ENCODE data around the gene MRPS27. TPM values are rescaled to one million over a fixed set of nuclear protein-coding genes. Genes with fewer than 3 reads are reported as not detected.

Gene MRPS27
- polyA plus RNA-seq, 1 donor = 52.7 TPM

DNA sequence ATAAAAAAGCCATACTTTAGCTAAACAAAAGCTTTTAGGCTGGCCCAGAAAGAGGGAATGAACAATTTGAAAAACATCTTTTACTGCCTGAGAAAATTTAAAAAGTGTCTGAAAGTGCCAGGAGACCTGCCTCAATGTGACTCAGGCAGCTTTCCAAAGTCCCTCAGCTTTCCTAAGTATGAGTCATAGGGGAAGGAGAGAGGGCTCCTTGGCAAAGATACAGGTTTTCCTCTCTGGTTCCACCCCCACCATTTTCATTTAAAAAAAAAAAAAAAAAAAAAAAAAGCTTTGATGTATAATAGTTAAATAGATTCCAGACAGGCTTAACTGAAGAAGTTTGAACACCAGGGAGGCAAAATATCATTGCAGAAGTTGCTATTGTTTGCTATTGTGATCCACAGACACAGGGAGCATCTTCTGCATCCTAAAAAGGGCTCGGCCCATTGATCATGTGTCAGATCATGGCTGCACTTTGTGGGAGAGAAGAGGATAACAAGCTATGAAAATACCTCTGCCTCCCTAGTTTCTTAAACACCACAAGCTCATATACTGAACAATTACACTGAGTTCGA is 71.5 kb downstream of the MRPS27 start:
- Histone ChIP-seq H3K4me3 (ENCODE audit: low read length) (no peak overlapping the region), H3K36me3 (ENCODE audit: control insufficient read depth, insufficient read depth, low read length) (no peaks in the 10 kb centered on the region), H3K27ac (ENCODE audit: low read length) (no peak overlapping the region), H3K4me1 (ENCODE audit: control insufficient read depth, insufficient read depth, low read length) (no peaks in the 10 kb centered on the region), H3K9me3 (ENCODE audit: control insufficient read depth, low read depth, low read length) (no peaks in the 10 kb centered on the region), H3K27me3 (ENCODE audit: control insufficient read depth, insufficient read depth, low read length) (no peaks in the 10 kb centered on the region)
- DNase-seq = peak in 1 of 2 donors; percentile 14
- no CpG with 5 or more reads among the region's 2 CpGs for WGBS (ENCODE audit: insufficient coverage, low lambda C conversion rate)

GRCh38 chr5:72246954-72247442 is 73.0 kb downstream of the MRPS27 start:
- H3K27ac ChIP-seq (ENCODE audit: low read length) = no peak overlapping the region
- DNase-seq = no peak
- no peaks in the 10 kb centered on the region for H3K27me3 ChIP-seq (ENCODE audit: control insufficient read depth, insufficient read depth, low read length)
- H3K9me3 ChIP-seq (ENCODE audit: control insufficient read depth, low read depth, low read length) = no peaks in the 10 kb centered on the region
- H3K4me3 ChIP-seq (ENCODE audit: low read length) = no peak overlapping the region
- WGBS (ENCODE audit: insufficient coverage, low lambda C conversion rate) = 57% methylated on average over 1 of the region's 4 CpGs
- H3K4me1 ChIP-seq (ENCODE audit: control insufficient read depth, insufficient read depth, low read length) = no peaks in the 10 kb centered on the region
- no peaks in the 10 kb centered on the region for H3K36me3 ChIP-seq (ENCODE audit: control insufficient read depth, insufficient read depth, low read length)

- Histone ChIP-seq H3K27me3 (ENCODE audit: control insufficient read depth, insufficient read depth, low read length) (no peaks in the 10 kb centered on the region), H3K4me1 (ENCODE audit: control insufficient read depth, insufficient read depth, low read length) (no peaks in the 10 kb centered on the region), H3K9me3 (ENCODE audit: control insufficient read depth, low read depth, low read length) (no peaks in the 10 kb centered on the region), H3K36me3 (ENCODE audit: control insufficient read depth, insufficient read depth, low read length) (no peaks in the 10 kb centered on the region), H3K4me3 (ENCODE audit: low read length) (no peak overlapping the region), H3K27ac (ENCODE audit: low read length) (no peak overlapping the region)
- WGBS (ENCODE audit: insufficient coverage, low lambda C conversion rate) = no CpG with 5 or more reads among the region's 3 CpGs
- DNase-seq = no peak
These were observed 74.0 kb downstream of the MRPS27 start for GRCh38 chr5:72245951-72246532.

GRCh38 chr5:72245546-72245945 is 74.5 kb downstream of the MRPS27 start:
- no peak for DNase-seq
- Histone ChIP-seq H3K9me3 (ENCODE audit: control insufficient read depth, low read depth, low read length) (no peaks in the 10 kb centered on the region), H3K4me3 (ENCODE audit: low read length) (no peak overlapping the region), H3K27ac (ENCODE audit: low read length) (no peak overlapping the region), H3K36me3 (ENCODE audit: control insufficient read depth, insufficient read depth, low read length) (no peaks in the 10 kb centered on the region), H3K4me1 (ENCODE audit: control insufficient read depth, insufficient read depth, low read length) (no peaks in the 10 kb centered on the region), H3K27me3 (ENCODE audit: control insufficient read depth, insufficient read depth, low read length) (no peaks in the 10 kb centered on the region)
- WGBS (ENCODE audit: insufficient coverage, low lambda C conversion rate) = 80% methylated on average over 1 of the region's 1 CpG

DNA sequence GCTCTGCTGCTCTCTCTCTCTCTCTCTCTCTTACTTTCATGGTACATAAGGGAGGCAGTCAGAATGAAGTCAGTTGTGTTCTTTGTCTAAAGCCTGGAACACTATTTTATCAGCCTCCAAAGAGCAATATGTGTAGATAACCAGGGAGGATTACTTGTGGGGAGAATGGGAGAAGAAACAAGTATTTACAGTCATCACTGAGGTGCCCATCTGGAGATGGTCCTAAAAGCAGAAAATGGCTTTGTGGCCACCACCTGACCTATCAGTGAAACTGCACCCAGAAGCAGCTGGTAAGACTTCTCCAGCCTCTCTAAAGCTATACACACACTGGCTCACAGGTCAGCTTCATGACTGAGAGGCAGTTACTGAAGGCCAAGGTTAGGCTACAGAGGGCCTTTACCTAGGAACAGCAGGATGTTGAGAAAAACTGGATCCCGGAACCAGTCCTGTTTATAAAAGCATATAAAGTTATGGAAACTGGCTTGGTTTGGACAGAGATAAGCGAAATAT is 75.1 kb downstream of the MRPS27 start:
- no peak overlapping the region for H3K27ac ChIP-seq (ENCODE audit: low read length)
- H3K27me3 ChIP-seq (ENCODE audit: control insufficient read depth, insufficient read depth, low read length) = no peaks in the 10 kb centered on the region
- DNase-seq = no peak
- no peaks in the 10 kb centered on the region for H3K36me3 ChIP-seq (ENCODE audit: control insufficient read depth, insufficient read depth, low read length)
- 100% methylated on average over 1 of the region's 2 CpGs for WGBS (ENCODE audit: insufficient coverage, low lambda C conversion rate)
- no peak overlapping the region for H3K4me3 ChIP-seq (ENCODE audit: low read length)
- no peaks in the 10 kb centered on the region for H3K4me1 ChIP-seq (ENCODE audit: control insufficient read depth, insufficient read depth, low read length)
- H3K9me3 ChIP-seq (ENCODE audit: control insufficient read depth, low read depth, low read length) = no peaks in the 10 kb centered on the region

DNA sequence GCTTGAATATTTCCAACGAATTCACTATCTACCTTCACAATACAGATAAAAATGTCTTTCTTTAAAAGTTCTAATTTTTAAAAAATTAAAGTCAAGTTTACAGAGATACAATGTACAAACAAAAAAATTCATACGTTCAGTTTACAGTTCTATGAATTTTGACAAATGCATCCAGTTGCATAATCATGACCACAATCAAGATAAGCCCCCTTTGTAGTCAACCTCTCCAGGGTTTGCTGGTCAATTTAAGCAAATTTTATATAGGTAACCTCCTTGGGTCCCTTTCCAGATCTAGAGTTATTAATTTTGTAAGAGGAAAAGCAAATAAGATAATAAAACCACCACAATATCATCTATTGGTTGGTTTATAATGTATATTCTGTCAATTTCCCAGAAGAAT is 76.3 kb downstream of the MRPS27 start:
- Histone ChIP-seq H3K4me1 (ENCODE audit: control insufficient read depth, insufficient read depth, low read length) (no peaks in the 10 kb centered on the region), H3K36me3 (ENCODE audit: control insufficient read depth, insufficient read depth, low read length) (no peaks in the 10 kb centered on the region), H3K4me3 (ENCODE audit: low read length) (no peak overlapping the region), H3K9me3 (ENCODE audit: control insufficient read depth, low read depth, low read length) (no peaks in the 10 kb centered on the region), H3K27me3 (ENCODE audit: control insufficient read depth, insufficient read depth, low read length) (no peaks in the 10 kb centered on the region), H3K27ac (ENCODE audit: low read length) (no peak overlapping the region)
- DNase-seq = no peak
- 89% methylated on average over 1 of the region's 2 CpGs for WGBS (ENCODE audit: insufficient coverage, low lambda C conversion rate)

DNA sequence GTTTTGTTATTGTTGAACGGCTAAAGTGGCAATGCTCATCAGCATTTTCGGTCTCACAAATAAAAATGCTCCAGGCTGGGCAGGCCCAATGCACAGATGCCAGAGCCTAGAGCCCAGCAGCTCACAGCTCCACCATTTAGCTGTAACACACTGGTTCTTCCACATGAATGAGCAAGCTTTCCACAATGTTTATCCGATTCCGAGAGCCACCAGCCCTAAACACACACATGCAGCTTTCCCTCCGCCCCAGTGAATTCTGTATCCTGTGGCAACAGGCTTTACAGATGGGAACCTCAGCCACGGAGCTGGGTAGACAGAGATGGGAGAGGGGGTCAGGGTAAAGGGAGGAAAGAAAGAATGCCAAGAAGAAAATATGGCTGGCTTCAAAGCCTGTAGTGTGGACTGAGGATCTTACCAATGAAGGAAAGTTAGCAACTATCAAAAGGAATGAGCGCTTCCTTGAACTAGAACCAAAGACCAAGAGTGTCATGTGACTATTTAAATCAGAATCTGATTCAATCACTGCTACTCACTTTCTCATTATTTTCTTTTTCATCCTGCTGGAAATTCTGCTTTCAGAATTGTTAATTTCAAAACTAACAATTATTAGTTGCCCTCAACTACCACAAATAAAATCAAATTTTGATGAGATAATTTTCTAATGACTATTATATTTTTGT is 77.1 kb downstream of the MRPS27 start:
- Histone ChIP-seq H3K4me3 (ENCODE audit: low read length) (no peak overlapping the region), H3K27ac (ENCODE audit: low read length) (no peak overlapping the region), H3K4me1 (ENCODE audit: control insufficient read depth, insufficient read depth, low read length) (no peaks in the 10 kb centered on the region), H3K27me3 (ENCODE audit: control insufficient read depth, insufficient read depth, low read length) (no peaks in the 10 kb centered on the region), H3K36me3 (ENCODE audit: control insufficient read depth, insufficient read depth, low read length) (no peaks in the 10 kb centered on the region), H3K9me3 (ENCODE audit: control insufficient read depth, low read depth, low read length) (no peaks in the 10 kb centered on the region)
- 83% methylated on average over 2 of the region's 7 CpGs for WGBS (ENCODE audit: insufficient coverage, low lambda C conversion rate)
- DNase-seq = no peak

DNA sequence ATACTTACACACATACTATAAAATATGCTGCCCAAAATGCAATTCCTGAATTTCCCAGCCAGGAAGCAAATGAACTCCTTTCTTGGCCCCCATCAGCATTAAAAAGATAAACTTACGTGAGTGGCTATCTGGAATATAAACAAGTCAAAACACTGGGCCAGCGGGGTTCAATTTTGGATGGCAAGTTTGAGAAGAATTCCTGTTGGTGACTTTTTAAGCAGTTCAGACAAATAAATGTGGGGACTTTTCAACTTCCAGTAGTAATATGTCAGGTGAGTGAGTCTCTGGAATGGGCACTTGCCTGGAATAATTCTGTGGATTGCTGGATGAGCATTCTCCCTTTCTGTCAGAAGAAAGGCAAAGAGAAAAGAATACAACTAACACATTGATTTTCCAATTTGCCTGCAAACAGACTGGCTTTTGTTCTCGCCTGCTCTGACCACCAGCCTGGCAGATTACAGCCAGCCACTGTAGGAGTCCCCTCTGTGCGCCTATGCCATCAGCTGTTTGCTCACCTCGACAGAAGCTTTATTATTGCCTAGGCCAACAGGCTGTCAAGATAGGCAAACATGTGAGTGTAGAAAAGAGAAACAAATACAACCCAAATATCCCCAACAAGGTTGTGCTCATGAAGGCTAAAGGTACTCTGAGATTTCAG is 78.6 kb downstream of the MRPS27 start:
- no CpG with 5 or more reads among the region's 5 CpGs for WGBS (ENCODE audit: insufficient coverage, low lambda C conversion rate)
- H3K4me3 ChIP-seq (ENCODE audit: low read length) = no peak overlapping the region
- H3K36me3 ChIP-seq (ENCODE audit: control insufficient read depth, insufficient read depth, low read length) = peaks cover 12% of the 10 kb centered on the region
- H3K4me1 ChIP-seq (ENCODE audit: control insufficient read depth, insufficient read depth, low read length) = no peaks in the 10 kb centered on the region
- H3K27me3 ChIP-seq (ENCODE audit: control insufficient read depth, insufficient read depth, low read length) = no peaks in the 10 kb centered on the region
- no peak for DNase-seq
- no peaks in the 10 kb centered on the region for H3K9me3 ChIP-seq (ENCODE audit: control insufficient read depth, low read depth, low read length)
- H3K27ac ChIP-seq (ENCODE audit: low read length) = no peak overlapping the region

DNA sequence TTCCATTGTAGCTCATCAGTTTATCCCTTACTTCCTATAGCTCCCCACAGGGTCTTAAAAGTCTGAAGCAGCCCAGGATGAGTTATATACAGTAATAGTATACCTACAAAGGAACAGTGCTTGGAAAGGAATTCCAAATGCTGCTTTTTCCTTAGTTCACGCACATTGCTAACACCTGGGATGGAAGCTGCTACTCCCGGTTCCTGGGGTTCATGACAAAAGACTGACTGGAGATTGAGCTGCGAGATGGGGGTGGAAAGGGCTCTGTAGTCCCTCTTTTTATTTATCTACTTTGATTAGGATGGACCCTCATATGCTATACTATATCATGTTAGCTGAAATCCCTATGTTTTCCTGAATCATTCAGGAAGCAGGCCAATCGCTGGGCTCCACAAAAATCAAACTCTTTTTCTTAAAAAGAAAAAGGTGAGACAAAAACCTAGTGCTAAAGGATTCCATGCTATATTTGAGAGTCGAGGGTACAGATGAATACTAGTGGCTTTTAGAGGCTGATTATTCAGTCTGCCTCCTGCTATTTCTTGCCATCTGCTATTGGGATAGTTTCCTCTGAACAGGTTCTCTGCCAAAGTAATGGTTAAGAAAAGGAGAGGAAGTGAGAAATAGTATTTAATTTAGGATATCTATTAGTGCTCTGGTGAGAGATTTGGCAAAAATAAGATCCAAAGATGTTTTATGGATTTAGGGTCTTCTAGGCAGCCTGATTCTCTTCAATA is 81.2 kb downstream of the MRPS27 start:
- Histone ChIP-seq H3K36me3 (ENCODE audit: control insufficient read depth, insufficient read depth, low read length) (peaks cover 14% of the 10 kb centered on the region), H3K27ac (ENCODE audit: low read length) (no peak overlapping the region), H3K4me1 (ENCODE audit: control insufficient read depth, insufficient read depth, low read length) (no peaks in the 10 kb centered on the region), H3K27me3 (ENCODE audit: control insufficient read depth, insufficient read depth, low read length) (no peaks in the 10 kb centered on the region), H3K4me3 (ENCODE audit: low read length) (no peak overlapping the region), H3K9me3 (ENCODE audit: control insufficient read depth, low read depth, low read length) (no peaks in the 10 kb centered on the region)
- WGBS (ENCODE audit: insufficient coverage, low lambda C conversion rate) = no CpG with 5 or more reads among the region's 5 CpGs
- no peak for DNase-seq

DNA sequence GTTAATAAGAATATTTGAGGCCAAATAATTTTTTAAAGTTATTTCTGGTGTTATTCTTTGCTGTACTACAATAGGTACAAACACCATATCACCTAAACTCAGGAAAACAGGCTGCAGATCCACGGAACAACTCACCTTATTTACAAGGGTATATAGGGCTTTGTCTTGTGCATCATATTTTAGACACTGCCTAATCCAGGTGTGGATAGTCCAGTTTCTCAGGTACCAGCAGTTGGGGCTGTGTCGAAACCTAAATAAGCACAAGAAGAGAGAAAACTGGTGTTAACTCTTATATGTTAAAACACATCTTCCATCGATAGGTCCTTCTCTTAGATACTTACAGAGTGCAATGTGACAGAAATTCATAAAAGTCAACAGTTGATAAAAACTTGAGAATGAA is 82.2 kb downstream of the MRPS27 start:
- H3K27me3 ChIP-seq (ENCODE audit: control insufficient read depth, insufficient read depth, low read length) = no peaks in the 10 kb centered on the region
- H3K4me1 ChIP-seq (ENCODE audit: control insufficient read depth, insufficient read depth, low read length) = no peaks in the 10 kb centered on the region
- peaks cover 16% of the 10 kb centered on the region for H3K36me3 ChIP-seq (ENCODE audit: control insufficient read depth, insufficient read depth, low read length)
- H3K9me3 ChIP-seq (ENCODE audit: control insufficient read depth, low read depth, low read length) = no peaks in the 10 kb centered on the region
- H3K27ac ChIP-seq (ENCODE audit: low read length) = no peak overlapping the region
- H3K4me3 ChIP-seq (ENCODE audit: low read length) = no peak overlapping the region
- WGBS (ENCODE audit: insufficient coverage, low lambda C conversion rate) = 83% methylated on average over 1 of the region's 3 CpGs
- DNase-seq = no peak
